Measurements from ENCODE around the gene CPPED1.
"Not testable (repeated sequence)": the region's sequence is repeated elsewhere in the genome, so short reads cannot be mapped to it uniquely, and the experiment has no call there.

CPPED1 gene

GRCh38 chr16:12801511-12802042 lies 2.1 kb downstream of the CPPED1 start:
- no peak for ATAC-seq

- no peak for ATAC-seq
Observed at GRCh38 chr16:12800817-12801216, 2.9 kb downstream of the CPPED1 start.

- ATAC-seq, result not testable (repeated sequence)
Observed at GRCh38 chr16:12799996-12800395, 3.7 kb downstream of the CPPED1 start.

- no peak for ATAC-seq
Observed at GRCh38 chr16:12798846-12799245, 4.8 kb downstream of the CPPED1 start.

GRCh38 chr16:12798171-12798570 lies 5.5 kb downstream of the CPPED1 start:
- ATAC-seq, result no peak

GRCh38 chr16:12796498-12796897 lies 7.2 kb downstream of the CPPED1 start:
- no peak for ATAC-seq

- no peak for ATAC-seq
Observed at GRCh38 chr16:12794486-12795387, 8.9 kb downstream of the CPPED1 start.

GRCh38 chr16:12793865-12794240 lies 9.8 kb downstream of the CPPED1 start:
- ATAC-seq, result no peak

GRCh38 chr16:12793120-12793864 lies 10.4 kb downstream of the CPPED1 start:
- no peak for ATAC-seq

- not testable (repeated sequence) for ATAC-seq
Observed at GRCh38 chr16:12792528-12792927, 11.2 kb downstream of the CPPED1 start.

GRCh38 chr16:12791340-12791739 lies 12.3 kb downstream of the CPPED1 start:
- no peak for ATAC-seq

- ATAC-seq, result no peak
Observed at GRCh38 chr16:12788758-12789157, 14.9 kb downstream of the CPPED1 start.

GRCh38 chr16:12786081-12786480 lies 17.6 kb downstream of the CPPED1 start:
- no peak for ATAC-seq

- ATAC-seq, result no peak
Observed at GRCh38 chr16:12784076-12784475, 19.6 kb downstream of the CPPED1 start.

GRCh38 chr16:12781777-12782176 lies 21.9 kb downstream of the CPPED1 start:
- ATAC-seq, result no peak

- ATAC-seq, result no peak
Observed at GRCh38 chr16:12780467-12780866, 23.2 kb downstream of the CPPED1 start.

GRCh38 chr16:12778726-12779125 lies 25.0 kb downstream of the CPPED1 start:
- ATAC-seq, result no peak

GRCh38 chr16:12775656-12776236 lies 27.9 kb downstream of the CPPED1 start:
- no peak for ATAC-seq

- no peak for ATAC-seq
Observed at GRCh38 chr16:12773221-12773620, 30.5 kb downstream of the CPPED1 start.

- ATAC-seq, result no peak
Observed at GRCh38 chr16:12771341-12771798, 32.3 kb downstream of the CPPED1 start.

GRCh38 chr16:12769525-12769924 lies 34.2 kb downstream of the CPPED1 start:
- no peak for ATAC-seq

GRCh38 chr16:12767897-12768296 lies 35.8 kb downstream of the CPPED1 start:
- ATAC-seq, result peak in 1 of 2 donors; percentile 46

GRCh38 chr16:12766853-12767252 lies 36.8 kb downstream of the CPPED1 start:
- no peak for ATAC-seq

Measured in activated CD4-positive, CD25-positive, alpha-beta regulatory T cell treated with anti-CD3 and anti-CD28 coated beads, Interleukin-2, amount 50 U/mL, for 24 hours (primary cell).